ENCODE measurements around the gene ZP2. TPM values are rescaled to one million over a fixed set of nuclear protein-coding genes. Genes with fewer than 3 reads are reported as not detected.

ZP2 gene
- total RNA-seq, 1 experiment from 2014 or later, result not detected

GRCh38 chr16:21179126-21179982 is 32.0 kb downstream of the ZP2 start:
- H3K23ac ChIP-seq (ENCODE audit: insufficient read length, low read depth, low read length), result no peak overlapping the region
- H3K18ac ChIP-seq (ENCODE audit: insufficient read length, low read depth, low read length), result no peak overlapping the region
- WGBS (ENCODE audit: extremely low coverage, insufficient read length, low lambda C conversion rate), result no CpG with 5 or more reads among the region's 13 CpGs
- H3K27ac Mint-ChIP-seq, result no peak overlapping the region
- no peaks in the 10 kb centered on the region for H3K27me3 Mint-ChIP-seq (ENCODE audit: low read depth)
- H2AFZ ChIP-seq (ENCODE audit: low read length), result no peak overlapping the region
- H4K91ac ChIP-seq (ENCODE audit: insufficient read length, low read depth, low read length), result no peak overlapping the region
- H3K4me2 ChIP-seq (ENCODE audit: insufficient read depth, insufficient read length, low read length), result no peak overlapping the region
- no peaks in the 10 kb centered on the region for H3K27me3 ChIP-seq (ENCODE audit: insufficient read depth, low read length)
- H3T11ph ChIP-seq (ENCODE audit: low read length), result no peak overlapping the region
- H3K14ac ChIP-seq (ENCODE audit: insufficient read depth, low read length), result no peak overlapping the region
- no peak overlapping the region for H3K4ac ChIP-seq (ENCODE audit: low read depth, low read length)
- peaks cover 2% of the 10 kb centered on the region; the same call in 1 of the 2 replicates for H3K79me2 ChIP-seq (ENCODE audit: insufficient read depth, low read length)
- H3K23me2 ChIP-seq (ENCODE audit: insufficient read length, low read depth, low read length, poor library complexity, severe bottlenecking), result no peaks in the 10 kb centered on the region
- H2BK20ac ChIP-seq (ENCODE audit: low read depth, low read length, poor library complexity, severe bottlenecking), result no peak overlapping the region
- H4K20me1 ChIP-seq (ENCODE audit: control insufficient read depth, insufficient read depth, insufficient read length), result no peaks in the 10 kb centered on the region
- no peaks in the 10 kb centered on the region for H3K79me1 ChIP-seq (ENCODE audit: insufficient read depth, low read depth, low read length, poor library complexity, severe bottlenecking)
- H2BK120ac ChIP-seq (ENCODE audit: low read depth, low read length, poor library complexity, severe bottlenecking), result no peak overlapping the region
- H2BK5ac ChIP-seq (ENCODE audit: insufficient read length, low read length), result no peak overlapping the region
- peaks cover 30 to 35% of the 10 kb centered on the region in 2 experiments for H3K9me3 Mint-ChIP-seq
- no peak overlapping the region for H3K27ac ChIP-seq (ENCODE audit: insufficient read length, low read depth, low read length)
- H3K4me3 Mint-ChIP-seq, result no peak overlapping the region
- no peak for DNase-seq
- peaks cover 10% of the 10 kb centered on the region for H3K9me3 ChIP-seq (ENCODE audit: control insufficient read depth, low read depth, low read length)
- no peak overlapping the region for H2BK15ac ChIP-seq (ENCODE audit: low read depth, low read length)
- H2AK5ac ChIP-seq (ENCODE audit: insufficient read length, low read length), result no peak overlapping the region
- H4K5ac ChIP-seq (ENCODE audit: insufficient read length, low read depth, low read length), result no peak overlapping the region
- peaks cover 69 to 90% (median 84%) of the 10 kb centered on the region in 3 experiments for H3K36me3 Mint-ChIP-seq (ENCODE audit: insufficient read depth in 1 of 3, low read depth in 3 of 3)
- H3K9ac ChIP-seq (ENCODE audit: extremely low read depth, insufficient read length, low read length), result no peak overlapping the region
- H4K8ac ChIP-seq (replicated peaks; ENCODE audit: insufficient read length, low read depth, low read length), result no peak overlapping the region
- no peak for TF ChIP-seq CTCF (conservative IDR thresholded peaks at IDR 0.05)
- peaks cover 2 to 3% of the 10 kb centered on the region in 2 experiments; a peak in 3 of 4 replicates for H3K4me1 Mint-ChIP-seq
- H3K4me1 ChIP-seq (ENCODE audit: insufficient read depth, low read length), result no peaks in the 10 kb centered on the region
- H3K56ac ChIP-seq (ENCODE audit: insufficient read length, low read depth, low read length), result no peak overlapping the region
- no peak overlapping the region for H2BK12ac ChIP-seq (ENCODE audit: insufficient read length, low read depth, low read length)
